LNCAP (cell line): ENCODE results near the gene ELMO1.

ENCODE experiments used
- CTCF ChIP-seq: fragments of 450-650 bp; IDR thresholded peaks from 2 replicates; pipeline ENCODE4 v1.5.1; 2017; ENCODE audit warnings: mild to moderate bottlenecking

The ELMO1 gene

GRCh38 chr7:37421861-37422500 lies 26.7 kb downstream of the ELMO1 start:
- TF ChIP-seq CTCF, result no peak

GRCh38 chr7:37420946-37421695 lies 27.5 kb downstream of the ELMO1 start:
- TF ChIP-seq CTCF, result no peak

GRCh38 chr7:37419496-37419895 lies 29.2 kb downstream of the ELMO1 start:
- TF ChIP-seq CTCF, result no peak

- no peak for TF ChIP-seq CTCF
These were observed 30.3 kb downstream of the ELMO1 start for GRCh38 chr7:37418381-37418780.

GRCh38 chr7:37417107-37417474 lies 31.6 kb downstream of the ELMO1 start:
- TF ChIP-seq CTCF, result no peak

GRCh38 chr7:37416378-37417106 lies 32.1 kb downstream of the ELMO1 start:
- no peak for TF ChIP-seq CTCF

- TF ChIP-seq CTCF, result no peak
These were observed 33.0 kb downstream of the ELMO1 start for GRCh38 chr7:37415629-37416028.
